A673 (cell line): ENCODE data around the gene BID. TPM values are rescaled to one million over a fixed set of nuclear protein-coding genes. Genes with fewer than 3 reads are reported as not detected.

Experiments
- BruUV-seq: library from RNA; stranded (reverse); fragments of 400-500 nt; replicated peaks from 2 replicates; lab custom pipeline; 2021; lab: Mats Ljungman, UMichigan
- CTCF ChIA-PET: fragments of 300-600 bp; sonication (Branson Sonifier 250); formaldehyde crosslinking; loops from one replicate; lab custom pipeline; 2022; ENCODE audit warnings: antibody characterized with exemption; lab: Charles Lee
- POLR2A ChIA-PET: fragments of 300-600 bp; sonication (Branson Sonifier 250); formaldehyde crosslinking; loops from one replicate; lab custom pipeline; 2022; ENCODE audit warnings: antibody characterized with exemption; ENCODE audit not compliant: low non-redundant PET; lab: Charles Lee
- DNase-seq: peaks from one replicate; pipeline ENCODE4 v3.0.0-alpha.2; 2015; ENCODE audit warnings: low spot score
- H3K27ac ChIP-seq: fragments of 200-600 bp; sonication (generic); 2 replicates; pipeline ENCODE4 v1.5.1; 2016; ENCODE audit warnings: mixed run types, low read depth, mild to moderate bottlenecking, mixed read lengths, antibody characterized with exemption, low read length; ENCODE audit not compliant: poor library complexity, severe bottlenecking
- H3K27me3 ChIP-seq: fragments of 200-600 bp; sonication (generic); replicated peaks from 2 replicates; pipeline ENCODE4 v1.6.1; 2017; ENCODE audit warnings: mixed run types, low read depth, mild to moderate bottlenecking, mixed read lengths, antibody characterized with exemption, low read length; ENCODE audit not compliant: insufficient read depth, poor library complexity
- H3K36me3 ChIP-seq: fragments of 200-600 bp; sonication (generic); 2 replicates; pipeline ENCODE4 v1.6.1; 2016; ENCODE audit warnings: mixed run types, mild to moderate bottlenecking, mixed read lengths, antibody characterized with exemption, low read length; ENCODE audit not compliant: insufficient read depth, poor library complexity, severe bottlenecking
- H3K4me1 ChIP-seq: fragments of 200-600 bp; sonication (generic); 2 replicates; pipeline ENCODE4 v1.6.1; 2017; ENCODE audit warnings: mixed run types, mild to moderate bottlenecking, mixed read lengths, antibody characterized with exemption, low read length; ENCODE audit not compliant: insufficient read depth, poor library complexity, severe bottlenecking
- H3K4me3 ChIP-seq: fragments of 200-600 bp; sonication (generic); 2 replicates; pipeline ENCODE4 v1.5.1; 2016; ENCODE audit warnings: low read depth, mixed run types, mild to moderate bottlenecking, mixed read lengths, low read length; ENCODE audit not compliant: poor library complexity, severe bottlenecking
- H3K9me3 ChIP-seq: fragments of 200-600 bp; sonication (generic); 2 replicates; pipeline ENCODE4 v1.6.1; 2016; ENCODE audit warnings: mixed run types, low read depth, mild to moderate bottlenecking, mixed read lengths, antibody characterized with exemption, low read length; ENCODE audit not compliant: poor library complexity, severe bottlenecking
- EZH2 ChIP-seq: fragments of 200-600 bp; sonication (generic); IDR thresholded peaks from 2 replicates; pipeline ENCODE4 v1.6.1; 2017; ENCODE audit warnings: borderline replicate concordance, low read depth, mild to moderate bottlenecking, mixed read lengths, antibody characterized with exemption, low read length; ENCODE audit not compliant: poor library complexity, severe bottlenecking
- intact Hi-C: fragments of 100-400 bp; cut with micrococcal nuclease; formaldehyde crosslinking; loops from one replicate; pipeline ENCODE4 v1.10.0; 2022; ENCODE audit not compliant: unreplicated experiment
- total RNA-seq: library from RNA; stranded (reverse); gene quantifications from 2 replicates; pipeline ENCODE4 v1.2.3, GENCODE V29; 2021
- TF ChIP-seq, protein P1 (sequence below): fragments of 300-800, 200-600 bp; sonication (generic); conservative IDR thresholded peaks from 2 replicates; pipeline ENCODE4 v1.5.1; 2017; ENCODE audit warnings: low read depth, mild to moderate bottlenecking, antibody characterized with exemption, low read length, moderate library complexity, mixed read lengths

The BID gene
- total RNA-seq, 1 experiment from 2014 or later = 74.6 TPM

DNA sequence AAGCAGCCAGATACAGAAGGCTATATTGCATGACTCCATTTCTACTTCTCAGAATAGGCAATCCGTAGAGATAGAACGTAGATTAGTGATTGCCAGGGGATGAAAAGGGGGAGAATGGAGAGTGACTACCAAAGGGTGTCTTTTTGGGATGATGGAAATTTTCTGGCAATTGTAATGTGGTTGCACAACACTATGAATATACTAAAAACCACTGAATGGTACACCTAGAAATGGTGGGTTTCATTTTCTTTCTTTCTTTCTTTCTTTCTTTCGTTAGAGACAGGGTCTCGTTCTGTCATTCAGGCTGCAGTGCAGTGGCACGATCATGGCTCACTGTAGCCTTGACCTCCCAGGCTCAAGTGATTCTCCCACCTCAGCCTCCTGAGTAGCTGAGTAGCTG lies 54.4 kb downstream of the BID start:
- Histone ChIP-seq H3K4me1 (no peaks in the 10 kb centered on the region), H3K27ac (no peak overlapping the region), H3K9me3 (no peaks in the 10 kb centered on the region), H3K36me3 (no peaks in the 10 kb centered on the region), H3K4me3 (no peak overlapping the region), H3K27me3 (no peaks in the 10 kb centered on the region)
- ChIA-PET POLR2A (no interaction called here), CTCF (no interaction called here)
- TF ChIP-seq, protein P1, sequence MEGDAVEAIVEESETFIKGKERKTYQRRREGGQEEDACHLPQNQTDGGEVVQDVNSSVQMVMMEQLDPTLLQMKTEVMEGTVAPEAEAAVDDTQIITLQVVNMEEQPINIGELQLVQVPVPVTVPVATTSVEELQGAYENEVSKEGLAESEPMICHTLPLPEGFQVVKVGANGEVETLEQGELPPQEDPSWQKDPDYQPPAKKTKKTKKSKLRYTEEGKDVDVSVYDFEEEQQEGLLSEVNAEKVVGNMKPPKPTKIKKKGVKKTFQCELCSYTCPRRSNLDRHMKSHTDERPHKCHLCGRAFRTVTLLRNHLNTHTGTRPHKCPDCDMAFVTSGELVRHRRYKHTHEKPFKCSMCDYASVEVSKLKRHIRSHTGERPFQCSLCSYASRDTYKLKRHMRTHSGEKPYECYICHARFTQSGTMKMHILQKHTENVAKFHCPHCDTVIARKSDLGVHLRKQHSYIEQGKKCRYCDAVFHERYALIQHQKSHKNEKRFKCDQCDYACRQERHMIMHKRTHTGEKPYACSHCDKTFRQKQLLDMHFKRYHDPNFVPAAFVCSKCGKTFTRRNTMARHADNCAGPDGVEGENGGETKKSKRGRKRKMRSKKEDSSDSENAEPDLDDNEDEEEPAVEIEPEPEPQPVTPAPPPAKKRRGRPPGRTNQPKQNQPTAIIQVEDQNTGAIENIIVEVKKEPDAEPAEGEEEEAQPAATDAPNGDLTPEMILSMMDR = no peak
- TF ChIP-seq EZH2 = no peak
- intact Hi-C loops = no loop called here
- no peak for DNase-seq
- BruUV-seq = no TSS peak

DNA sequence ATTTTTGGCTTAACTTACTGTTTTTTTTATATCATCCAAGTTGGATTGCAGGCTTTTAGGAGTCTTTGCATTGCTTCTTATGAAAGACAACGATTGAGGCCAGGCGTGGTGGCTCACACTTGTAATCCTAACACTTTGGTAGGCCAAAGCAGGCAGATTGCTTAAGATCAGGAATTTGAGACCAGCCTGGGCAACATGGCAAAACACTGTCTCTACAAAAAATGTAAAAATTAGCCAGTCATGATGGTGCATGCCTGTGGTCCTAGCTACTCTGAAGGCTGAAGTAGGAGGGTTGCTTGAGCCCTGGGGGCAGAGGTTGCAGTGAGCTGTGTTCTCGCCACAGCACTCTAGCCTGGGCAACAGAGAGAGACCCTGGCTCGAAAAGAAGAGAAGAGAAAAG lies 56.6 kb downstream of the BID start:
- DNase-seq = no peak

DNA sequence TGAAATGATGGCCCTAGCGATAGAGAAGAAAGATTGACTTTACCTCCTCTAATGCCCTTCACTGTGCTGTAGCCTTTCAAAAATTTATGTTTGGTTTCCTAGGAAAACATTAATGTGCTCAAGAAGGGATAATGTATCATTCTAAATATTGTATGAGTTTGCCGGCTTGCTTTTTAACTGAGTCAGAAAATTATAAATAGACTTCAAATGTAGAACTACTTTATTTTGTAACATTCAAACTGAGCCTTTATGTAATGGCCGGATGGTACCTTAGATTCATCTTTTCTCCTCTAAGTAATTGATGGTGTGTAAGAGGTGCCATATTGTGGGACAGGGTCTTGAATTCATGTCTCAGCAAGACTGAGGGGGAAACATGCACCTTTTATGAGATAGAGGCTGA lies 57.7 kb downstream of the BID start:
- Histone ChIP-seq H3K9me3 (no peaks in the 10 kb centered on the region), H3K27me3 (no peaks in the 10 kb centered on the region), H3K4me3 (no peak overlapping the region), H3K36me3 (no peaks in the 10 kb centered on the region), H3K4me1 (no peaks in the 10 kb centered on the region), H3K27ac (no peak overlapping the region)
- no TSS peak for BruUV-seq
- DNase-seq = no peak
- intact Hi-C loops = no loop called here
- ChIA-PET CTCF (no interaction called here), POLR2A (no interaction called here)
- TF ChIP-seq EZH2 = no peak
- TF ChIP-seq, protein P1 = no peak

More for the DNA sequence above, 56.6 kb downstream of the BID start:
- TF ChIP-seq, protein P1 = no peak
- TF ChIP-seq EZH2 = no peak
- H3K4me3 ChIP-seq = no peak overlapping the region
- BruUV-seq = no TSS peak
- ChIA-PET CTCF (interaction anchor here (0.5 kb wide), 1 partner anchor 33 kb away, joined by 4 read pairs; no protein-coding TSS in a partner anchor), POLR2A (no interaction called here)
- H3K36me3 ChIP-seq = no peaks in the 10 kb centered on the region
- no peaks in the 10 kb centered on the region for H3K4me1 ChIP-seq
- no peak overlapping the region for H3K27ac ChIP-seq
- intact Hi-C loops = no loop called here
- H3K27me3 ChIP-seq = no peaks in the 10 kb centered on the region
- H3K9me3 ChIP-seq = no peaks in the 10 kb centered on the region
